Measurements from ENCODE around the gene ZNF497. TPM values are rescaled to one million over a fixed set of nuclear protein-coding genes. Genes with fewer than 3 reads are reported as not detected.

The ZNF497 gene
- total and polyA plus RNA-seq, 10 of the 15 experiments (the other 5 are each of a cell fraction or from before 2014, with no cell fraction given), result 0.09 to 0.82 (median 0.28) TPM

DNA sequence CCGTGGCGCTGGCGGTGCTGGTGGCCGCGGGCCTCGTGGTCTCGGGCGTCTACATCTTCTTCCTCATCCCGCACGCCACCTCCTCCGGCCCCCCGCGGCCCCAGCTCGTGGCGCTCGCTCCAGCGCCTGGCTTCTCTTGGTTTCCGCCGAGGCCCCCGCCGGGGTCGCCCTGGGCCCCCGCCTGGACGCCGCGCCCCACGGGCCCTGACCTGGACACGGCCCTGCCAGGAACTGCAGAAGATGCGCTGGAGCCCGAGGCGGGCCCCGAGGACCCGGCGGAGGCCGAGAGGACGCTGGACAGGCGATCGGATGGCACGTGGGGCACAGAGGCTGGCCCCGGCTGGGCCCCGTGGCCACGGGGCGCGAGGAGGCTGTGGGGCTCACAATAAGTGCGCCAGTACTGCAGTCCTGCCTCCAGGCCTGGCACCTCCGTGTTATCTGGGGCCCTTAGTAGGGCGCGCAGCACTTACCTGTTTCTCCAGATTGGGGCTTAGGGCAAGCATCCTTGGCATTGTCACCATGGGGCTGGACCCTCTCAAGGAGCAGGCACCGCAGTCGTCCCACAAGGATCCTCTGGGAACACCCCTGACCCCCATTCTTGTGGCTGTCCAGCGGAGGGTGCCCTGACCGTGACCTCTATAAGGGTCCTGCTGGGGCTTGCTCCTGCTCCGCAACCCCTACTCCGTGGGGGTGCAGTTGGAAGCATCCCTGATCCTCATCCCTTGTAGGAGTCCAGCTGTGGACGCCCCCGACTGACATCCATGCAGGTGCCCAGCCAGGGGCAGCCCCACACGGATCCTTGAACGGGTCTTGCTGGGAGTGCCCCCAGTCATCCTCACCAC is 34.4 kb upstream of the ZNF497 start:
- H3K4me1 ChIP-seq (ENCODE audit: control insufficient read depth, insufficient read depth, low read length), result peaks cover 7% of the 10 kb centered on the region
- H3K9me3 ChIP-seq (replicated peaks; ENCODE audit: control insufficient read depth, insufficient read depth, low read length), result no peaks in the 10 kb centered on the region
- H3K79me2 ChIP-seq (ENCODE audit: control insufficient read depth, insufficient read depth, low read length), result no peaks in the 10 kb centered on the region; the same call in 1 of the 2 replicates
- no peak for ATAC-seq
- ChIA-PET CTCF (no interaction called here), SMC1A (ENCODE audit: uncharacterized antibody, unreplicated experiment) (no interaction called here), RAD21 (ENCODE audit: unreplicated experiment) (no interaction called here), POLR2A (no interaction called here)
- in situ Hi-C loops (cut with MboI) (no loop called here), intact Hi-C loops (cut with micrococcal nuclease; ENCODE audit: unreplicated experiment) (no loop called here)
- no peak overlapping the region for H2AFZ ChIP-seq (ENCODE audit: control insufficient read depth, low read depth, low read length)
- no peak for DNase-seq (ENCODE audit: low read depth, low spot score)
- 77% methylated on average over 48 of the region's 58 CpGs for WGBS (ENCODE audit: insufficient coverage, insufficient replicate concordance, low lambda C conversion rate, missing lambda C conversion rate)
- peaks cover 4 to 26% of the 10 kb centered on the region in 2 experiments; a peak in 3 of 4 replicates for H3K36me3 ChIP-seq (ENCODE audit: control insufficient read depth in 2 of 2, insufficient read depth in 2 of 2, low read length in 1 of 2)
- no TSS peak for BruUV-seq (replicated peaks)
- no peak overlapping the region for H3K27ac ChIP-seq (ENCODE audit: control insufficient read depth, insufficient read depth)
- TF ChIP-seq STAT1 (conservative IDR thresholded peaks at IDR 0.05) (no peak), MEF2A (IDR thresholded peaks at IDR 0.05; ENCODE audit: insufficient read depth, low read depth, low read length) (no peak), IKZF2 (IDR thresholded peaks at IDR 0.05) (no peak), PAX5 (IDR thresholded peaks at IDR 0.05; ENCODE audit: borderline replicate concordance, low read depth, low read length) (no peak), TAF1 (IDR thresholded peaks at IDR 0.05; ENCODE audit: borderline replicate concordance, low read depth, low read length) (no peak)
- TF ChIP-seq, protein P1, sequence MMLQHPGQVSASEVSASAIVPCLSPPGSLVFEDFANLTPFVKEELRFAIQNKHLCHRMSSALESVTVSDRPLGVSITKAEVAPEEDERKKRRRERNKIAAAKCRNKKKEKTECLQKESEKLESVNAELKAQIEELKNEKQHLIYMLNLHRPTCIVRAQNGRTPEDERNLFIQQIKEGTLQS (IDR thresholded peaks at IDR 0.05; ENCODE audit: borderline replicate concordance, extremely low read depth, low read depth, low read length), result no peak
- no peak overlapping the region for H3K4me3 ChIP-seq
- no peak overlapping the region for H3K9ac ChIP-seq (ENCODE audit: control insufficient read depth, insufficient read depth, low read length)
- no peaks in the 10 kb centered on the region for H3K27me3 ChIP-seq (replicated peaks in 1 of 2; ENCODE audit: control insufficient read depth in 2 of 2, insufficient read depth in 2 of 2, low read length in 1 of 2)
- no peak for FAIRE-seq
- peaks cover 6% of the 10 kb centered on the region for H4K20me1 ChIP-seq (ENCODE audit: control insufficient read depth, insufficient read depth)
- H3K4me2 ChIP-seq (ENCODE audit: control insufficient read depth, insufficient read depth), result no peak overlapping the region

Data from GM12878 (cell line).